ENCODE data around the gene BIK. TPM values are rescaled to one million over a fixed set of nuclear protein-coding genes. Genes with fewer than 3 reads are reported as not detected.
"Not testable (repeated sequence)": the region's sequence is repeated elsewhere in the genome, so short reads cannot be mapped to it uniquely, and the experiment has no call there.

Gene BIK
- total RNA-seq, 1 donor = 0.81 TPM

DNA sequence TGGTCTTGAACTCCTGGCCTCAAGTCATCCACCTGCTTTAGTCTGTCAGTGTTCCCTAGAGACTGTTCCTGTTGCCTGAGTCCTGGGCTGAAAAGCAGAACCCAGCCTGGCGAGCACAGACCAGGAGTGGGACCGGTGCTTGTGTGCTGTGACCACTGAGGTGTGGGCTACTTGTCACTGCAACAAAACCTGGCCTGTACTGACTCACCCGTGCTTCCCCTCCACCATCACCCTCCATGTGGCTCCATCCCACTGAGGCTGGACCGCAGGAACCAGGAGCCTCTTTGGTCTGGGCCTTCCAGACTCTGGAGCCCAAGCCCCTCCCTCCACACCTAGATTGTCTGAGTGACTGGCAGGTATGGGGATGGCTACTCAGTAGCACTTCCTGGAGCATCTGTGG, 24.0 kb downstream of the BIK start:
- DNase-seq (ENCODE audit: low read depth in 2 of 3, low spot score in 2 of 3) = no peak

DNA sequence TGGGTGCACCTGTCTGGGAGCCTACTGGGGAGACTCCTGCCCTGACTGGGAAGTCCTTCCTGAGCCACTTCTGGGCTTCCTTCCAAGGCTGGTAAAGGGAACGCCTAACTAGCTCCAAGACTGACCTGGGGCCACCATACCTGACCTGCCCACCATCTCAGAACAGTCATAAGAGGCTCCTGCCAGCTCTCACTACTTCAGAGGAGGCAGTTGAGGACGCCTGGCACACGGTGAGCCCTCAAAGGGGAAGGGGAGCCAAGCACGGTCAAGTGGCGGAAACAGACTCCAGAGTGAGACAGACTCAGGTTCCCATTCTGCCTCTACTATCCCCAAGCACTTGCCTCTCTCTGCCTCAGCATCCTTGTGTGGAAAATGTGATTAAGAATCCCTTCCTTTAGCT, 25.0 kb downstream of the BIK start:
- DNase-seq (ENCODE audit: low read depth in 2 of 3, low spot score in 2 of 3) = no peak

DNA sequence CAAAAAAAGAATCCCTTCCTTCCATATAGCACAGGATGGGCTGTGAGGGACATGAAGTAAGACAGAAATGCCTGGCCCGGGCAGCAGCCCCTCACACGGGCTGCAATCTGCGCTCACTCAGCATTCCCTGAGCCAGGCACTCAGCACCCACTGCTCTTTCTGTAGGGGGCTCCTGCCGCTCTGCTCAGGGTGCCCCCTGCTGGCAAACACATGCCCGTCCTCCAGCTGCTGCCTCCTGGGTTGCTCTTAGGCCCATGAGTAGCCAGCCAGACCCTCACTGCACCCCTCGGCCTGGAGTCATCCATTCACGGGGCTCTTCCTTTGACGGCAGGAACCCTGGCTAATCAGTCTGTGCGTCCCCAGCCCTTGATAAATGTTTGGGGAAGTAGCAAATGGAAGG, 25.7 kb downstream of the BIK start:
- DNase-seq (ENCODE audit: low read depth in 2 of 3, low spot score in 2 of 3) = peak in 2 of 3 donors; percentile 66 to 68

DNA sequence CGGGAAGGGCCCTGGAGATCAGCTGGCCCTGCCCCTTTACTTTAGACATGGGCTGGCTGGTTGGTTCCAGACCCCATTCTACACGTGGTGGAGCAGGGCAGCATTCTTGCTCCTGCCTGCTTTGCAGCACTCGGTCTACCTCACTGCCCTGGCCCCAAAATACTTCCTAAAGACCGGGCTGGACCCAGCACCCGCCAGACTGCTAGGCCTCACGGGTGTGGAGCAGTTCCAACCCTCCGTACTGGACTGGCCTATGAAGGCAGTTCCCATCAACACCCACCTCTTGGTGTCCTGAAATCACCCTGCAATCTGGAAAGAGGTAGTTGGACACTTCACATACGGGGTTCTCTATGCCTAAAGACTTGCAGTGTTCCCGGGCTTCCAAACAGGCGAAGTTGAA, 26.3 kb downstream of the BIK start:
- no peak for DNase-seq (ENCODE audit: low read depth in 2 of 3, low spot score in 2 of 3)

DNA sequence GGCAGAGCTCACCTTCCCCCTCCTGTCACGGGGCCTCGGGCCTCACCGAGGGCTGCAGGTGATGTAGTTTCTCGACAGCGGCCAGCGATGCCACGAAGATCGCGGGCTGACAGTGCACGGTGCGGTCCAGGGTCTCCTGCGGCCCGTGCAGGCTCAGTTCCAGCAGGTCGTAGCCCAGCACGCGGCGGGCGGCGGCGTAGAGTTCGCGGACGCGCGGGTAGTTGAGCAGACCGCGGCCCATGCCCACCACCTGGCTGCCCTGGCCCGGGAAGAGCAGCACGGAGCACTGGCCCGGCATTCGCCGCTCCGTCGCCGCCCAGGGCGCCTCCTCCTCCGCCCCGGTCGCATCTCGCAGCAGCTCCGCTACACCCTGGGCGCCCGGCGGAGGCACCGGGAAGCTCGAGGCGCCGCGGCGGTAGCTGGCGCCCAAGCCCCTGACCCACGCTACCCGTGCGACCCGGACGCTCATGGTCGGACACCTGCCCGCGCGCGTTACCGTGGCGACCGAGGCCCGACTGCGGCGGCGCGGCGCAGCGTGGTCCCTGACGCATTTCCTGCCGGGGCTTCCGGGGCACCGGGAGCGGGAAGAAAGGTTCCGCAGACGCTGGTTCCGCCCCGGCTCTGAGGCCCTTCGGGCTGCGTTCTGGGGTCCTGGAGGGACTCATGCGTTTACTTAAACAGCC, 32.5 kb downstream of the BIK start, which contains the start of gene MCAT:
Gene MCAT (minus strand): TSS at position 519 of the 683 bp plus-strand sequence. CDS start 50 bp downstream, at position 469.
- peak; percentile 58 to 71 (median 70) for DNase-seq (ENCODE audit: low read depth in 2 of 3, low spot score in 2 of 3)

DNA sequence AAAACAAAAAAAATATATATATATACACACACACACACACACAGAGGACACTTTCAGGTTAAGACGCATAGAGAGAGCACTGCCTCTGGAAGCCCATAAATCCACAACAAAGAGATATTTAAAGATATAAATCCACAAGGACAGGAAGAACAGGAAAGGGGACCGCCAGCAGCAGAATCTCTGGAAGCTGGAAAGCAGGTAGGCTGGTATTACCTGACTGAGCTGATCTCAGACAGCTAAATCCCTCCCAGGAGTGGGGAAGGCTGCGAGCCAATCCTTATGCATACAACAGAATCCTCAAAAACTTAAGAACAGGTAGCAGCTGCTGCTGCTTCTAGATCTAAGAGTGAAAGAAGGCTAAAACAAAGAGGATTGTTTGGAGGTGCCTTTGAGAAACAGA, 34.4 kb downstream of the BIK start:
- DNase-seq (ENCODE audit: low read depth in 2 of 3, low spot score in 2 of 3) = no peak

DNA sequence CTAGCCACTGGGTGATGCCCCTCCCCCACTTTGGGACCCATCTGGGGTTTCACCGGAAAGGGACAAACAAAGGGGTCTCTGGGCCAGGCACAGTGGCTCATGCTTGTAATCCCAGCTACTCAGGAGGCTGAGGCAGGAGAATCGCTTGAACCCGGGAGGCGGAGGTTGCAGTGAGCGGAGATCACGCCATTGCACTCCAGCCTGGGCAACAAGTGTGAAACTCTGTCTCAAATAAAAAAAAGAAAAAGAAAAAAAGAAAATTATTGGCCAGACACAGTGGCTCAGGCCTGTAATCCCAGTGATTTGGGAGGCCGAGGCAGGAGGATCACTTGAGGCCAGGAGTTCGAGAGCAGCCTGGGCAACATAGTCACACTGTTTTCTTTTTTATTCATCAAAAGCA, 34.8 kb downstream of the BIK start:
- DNase-seq (ENCODE audit: low read depth in 2 of 3, low spot score in 2 of 3) = not testable (repeated sequence)

DNA sequence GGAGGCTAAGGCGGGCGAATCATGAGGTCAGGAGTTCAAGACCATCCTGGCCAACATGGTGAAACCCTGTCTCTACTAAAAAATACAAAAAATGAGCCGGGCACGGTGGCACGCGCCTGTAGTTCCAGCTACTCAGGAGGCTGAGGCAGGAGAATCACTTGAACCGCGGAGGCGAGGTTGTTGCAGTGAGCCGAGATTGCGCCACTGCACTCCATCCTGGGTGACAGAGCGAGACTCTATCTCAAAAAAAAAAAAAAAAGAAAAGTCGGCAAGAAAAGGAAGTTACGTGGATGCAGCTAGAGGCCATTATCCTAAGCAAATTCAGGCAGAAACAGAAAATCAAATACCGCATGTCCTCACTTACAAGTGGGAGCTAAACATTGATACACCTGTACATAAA, 35.8 kb downstream of the BIK start:
- DNase-seq (ENCODE audit: low read depth in 2 of 3, low spot score in 2 of 3) = not testable (repeated sequence)

DNA sequence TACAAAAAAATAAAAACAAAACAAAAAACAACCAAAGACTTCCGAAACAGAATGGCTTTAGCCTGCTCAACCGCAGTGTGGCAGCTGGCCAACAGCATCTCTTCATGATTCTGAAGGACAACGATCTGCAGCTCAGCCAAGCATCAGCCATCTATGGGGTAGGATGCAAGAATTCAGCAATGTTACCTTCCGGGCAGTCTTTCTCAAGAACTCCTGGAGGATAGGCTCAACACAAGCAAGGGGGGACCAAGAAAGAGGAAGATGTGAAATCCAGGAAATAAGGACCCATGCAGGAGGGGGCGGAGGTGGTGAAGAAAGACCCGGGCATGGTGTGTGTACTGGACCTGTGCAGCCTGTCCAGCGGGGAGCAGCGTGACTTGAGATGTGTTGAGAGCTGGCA, 37.3 kb downstream of the BIK start:
- DNase-seq (ENCODE audit: low read depth in 2 of 3, low spot score in 2 of 3) = peak in 2 of 3 donors; percentile 57 to 73

DNA sequence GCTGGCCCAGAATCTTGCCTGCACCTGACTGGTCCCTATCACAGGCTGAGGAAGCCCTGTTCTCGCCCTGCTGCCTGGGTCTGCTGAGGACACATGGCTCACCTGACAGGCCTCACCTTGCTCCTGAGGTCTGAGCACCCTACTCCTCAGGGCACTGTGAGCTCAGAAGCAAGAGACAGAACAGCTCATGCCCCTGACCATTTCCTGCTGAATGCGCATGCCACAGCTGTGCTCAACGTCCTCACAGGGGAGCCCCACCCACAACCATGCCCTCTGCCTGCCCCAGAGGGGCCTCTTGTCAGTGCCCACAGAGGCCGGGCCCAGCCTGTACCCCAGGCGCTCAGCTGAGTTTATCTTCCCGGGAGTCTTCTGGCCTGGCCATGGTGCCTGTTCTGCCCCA, 38.0 kb downstream of the BIK start:
- DNase-seq (ENCODE audit: low read depth in 2 of 3, low spot score in 2 of 3) = no peak

DNA sequence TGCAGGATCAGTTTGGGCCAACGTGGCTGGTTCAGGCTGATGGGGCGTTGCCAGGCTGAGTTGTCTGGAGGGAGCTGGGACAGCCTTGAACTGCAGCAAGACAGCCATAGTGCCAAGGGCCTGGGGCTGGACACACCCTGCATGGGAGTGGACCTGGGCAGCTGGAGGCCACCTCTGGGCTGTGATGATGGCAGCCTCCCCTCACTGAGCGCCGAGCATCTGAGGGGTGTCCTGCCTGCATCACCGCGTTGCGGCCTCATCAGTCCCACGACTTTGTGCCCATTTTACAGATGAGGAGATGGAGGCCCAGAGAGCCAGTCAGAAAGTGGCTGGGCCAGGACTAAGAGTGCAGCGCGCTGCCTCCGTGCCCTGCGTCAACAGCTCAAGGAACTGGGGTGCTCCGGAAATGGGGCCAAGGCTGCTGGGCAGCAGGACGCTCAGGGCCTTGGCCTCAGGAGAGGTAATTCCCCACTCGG, 40.2 kb downstream of the BIK start:
- DNase-seq (ENCODE audit: low read depth in 2 of 3, low spot score in 2 of 3) = no peak

DNA sequence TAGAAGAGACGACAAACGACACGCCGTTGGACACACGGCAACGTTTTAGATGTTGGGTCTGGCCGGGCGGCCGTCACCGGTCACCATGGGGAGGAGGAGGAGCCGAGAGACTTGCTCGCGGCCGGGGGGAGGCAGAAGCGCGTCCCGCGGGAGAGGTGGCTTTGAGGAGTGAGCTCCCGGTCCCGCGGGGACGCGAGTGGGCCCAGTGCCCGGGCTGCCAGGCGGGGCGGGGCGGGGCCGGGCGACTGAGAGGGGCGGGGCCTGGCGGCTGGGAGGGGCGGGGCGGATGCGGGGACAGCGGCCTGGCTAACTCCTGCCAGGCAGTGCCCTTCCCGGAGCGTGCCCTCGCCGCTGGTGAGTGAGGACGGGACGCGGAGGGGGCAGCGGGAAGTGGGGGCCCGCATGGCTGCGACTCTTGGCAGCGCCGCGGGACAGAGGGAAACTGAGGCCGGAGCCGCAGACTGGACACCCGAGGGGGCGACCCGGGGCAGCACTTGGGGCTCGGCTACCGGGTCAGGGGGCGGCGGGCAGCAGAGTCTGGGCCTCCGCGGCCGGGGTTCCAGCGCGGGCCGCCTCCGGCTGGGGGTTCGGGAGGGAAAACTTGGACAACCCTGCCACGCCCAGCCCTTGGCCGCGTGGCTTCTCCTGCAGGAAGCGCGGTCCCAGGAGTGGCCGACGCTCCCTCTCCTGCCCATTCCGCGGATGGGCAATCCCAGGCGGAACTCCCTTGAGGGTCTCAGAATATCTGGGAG, 40.9 kb downstream of the BIK start, which contains the start of gene TSPO:
Gene TSPO (plus strand): TSS at position 309 of the 752 bp plus-strand sequence. CDS start 7,680 bp downstream, outside the sequence.
- DNase-seq (ENCODE audit: low read depth in 2 of 3, low spot score in 2 of 3) = no peak

DNA sequence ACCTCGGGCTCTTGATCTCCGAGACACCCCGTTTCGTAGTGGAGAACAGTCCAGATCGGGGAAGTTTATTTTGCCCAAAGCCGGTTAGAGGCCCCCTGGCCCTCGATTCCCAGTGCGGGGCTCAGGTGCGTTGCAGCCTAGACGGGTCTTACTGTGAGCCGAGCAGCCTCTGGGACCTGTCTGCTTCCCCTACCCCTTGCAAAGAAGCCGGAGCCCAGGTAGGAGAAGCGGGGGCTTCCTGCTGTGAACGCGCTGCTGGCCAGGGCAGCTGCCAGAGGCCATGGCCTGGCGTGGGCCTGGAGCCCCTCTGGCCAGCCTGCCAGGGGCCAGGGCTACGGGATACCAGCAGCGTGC, 41.4 kb downstream of the BIK start:
- no peak for DNase-seq (ENCODE audit: low read depth in 2 of 3, low spot score in 2 of 3)

DNA sequence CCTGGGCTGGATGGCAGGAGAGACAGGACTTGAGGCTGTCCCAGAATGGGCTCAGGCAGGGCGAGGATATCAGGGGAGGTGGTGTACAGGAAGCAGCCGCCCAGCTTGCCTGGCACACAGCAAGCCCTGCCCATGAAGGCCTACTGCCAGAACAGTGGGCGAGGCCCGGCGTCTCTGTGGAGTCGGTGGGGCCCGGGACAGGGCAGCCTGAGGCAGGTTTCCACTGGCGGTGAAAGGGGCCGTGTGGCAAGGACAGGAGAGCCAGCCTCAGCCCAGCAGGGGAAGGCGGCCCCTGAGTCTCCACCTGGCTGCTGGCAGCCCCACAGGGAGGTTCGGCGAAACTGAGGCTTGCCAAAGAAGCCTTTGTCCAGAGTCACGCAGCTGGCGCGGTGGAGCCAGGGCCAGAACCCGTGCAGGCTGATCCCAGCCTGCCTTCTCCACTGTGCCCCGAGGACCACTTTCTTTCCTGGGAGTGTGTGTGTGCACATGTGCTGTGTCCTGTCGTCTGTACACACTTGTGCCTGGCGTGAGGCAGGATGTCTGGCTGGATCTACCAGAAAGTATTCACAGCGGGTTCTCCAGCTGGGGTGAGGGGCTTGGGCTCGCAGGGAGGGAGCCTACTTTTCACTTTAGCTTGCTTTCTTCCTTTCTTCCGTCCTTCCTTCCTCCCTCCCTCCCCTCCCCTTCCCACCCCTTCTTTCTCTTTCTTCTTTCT, 42.0 kb downstream of the BIK start:
- DNase-seq (ENCODE audit: low read depth in 2 of 3, low spot score in 2 of 3) = peak in 2 of 3 donors; percentile 54 to 73

DNA sequence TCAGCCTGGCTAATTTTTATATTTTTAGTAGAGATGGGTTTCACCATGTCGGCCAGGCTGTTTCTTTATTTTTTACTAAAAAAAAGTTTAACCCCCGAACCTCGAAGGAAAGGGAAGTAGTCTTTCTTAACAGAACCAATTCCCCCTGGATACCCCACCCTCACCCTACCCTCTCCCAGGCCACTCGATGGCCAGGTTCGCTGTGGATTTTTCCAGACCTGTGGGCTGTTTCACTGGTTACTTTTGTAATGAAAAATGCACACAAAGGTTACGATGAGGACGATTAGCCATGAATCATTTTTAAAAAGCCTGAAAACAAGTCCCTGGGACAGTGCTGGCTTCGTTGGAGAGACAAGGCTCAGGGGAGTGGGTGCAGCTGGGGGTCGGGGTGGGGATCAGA, 43.3 kb downstream of the BIK start:
- DNase-seq (ENCODE audit: low read depth in 2 of 3, low spot score in 2 of 3) = no peak

DNA sequence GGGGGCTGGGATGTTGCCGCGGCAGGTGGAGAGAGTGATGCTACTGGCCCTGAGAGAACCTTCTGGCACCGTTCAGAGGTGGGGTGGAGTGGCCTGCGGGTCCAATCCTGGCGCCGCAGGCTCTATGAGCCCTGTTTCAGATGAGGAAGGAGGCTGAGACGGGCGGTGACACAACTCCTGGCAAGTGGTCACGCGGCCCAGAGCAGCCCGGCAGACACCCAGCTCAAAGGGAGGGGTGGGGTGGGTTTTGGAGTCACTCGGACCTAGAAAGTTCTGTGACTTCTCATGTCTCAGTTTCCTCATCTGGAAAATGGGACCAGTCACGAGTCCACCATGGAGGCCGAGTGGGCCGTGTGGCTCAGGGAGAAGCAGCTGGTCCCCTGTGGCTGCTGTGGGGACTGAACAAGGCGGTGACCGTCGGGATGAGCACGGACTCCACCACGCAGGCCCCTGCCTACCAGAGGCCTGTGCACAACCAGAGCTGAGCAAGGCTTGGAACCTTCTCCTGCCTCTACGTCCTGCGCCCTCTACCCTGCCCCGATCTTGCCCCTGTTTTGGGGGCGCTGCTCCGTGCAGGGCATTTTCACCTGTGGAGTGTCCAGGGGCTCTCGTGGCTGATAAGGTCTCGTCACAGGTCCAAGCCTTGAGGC, 44.5 kb downstream of the BIK start:
- DNase-seq (ENCODE audit: low read depth in 2 of 3, low spot score in 2 of 3) = no peak

DNA sequence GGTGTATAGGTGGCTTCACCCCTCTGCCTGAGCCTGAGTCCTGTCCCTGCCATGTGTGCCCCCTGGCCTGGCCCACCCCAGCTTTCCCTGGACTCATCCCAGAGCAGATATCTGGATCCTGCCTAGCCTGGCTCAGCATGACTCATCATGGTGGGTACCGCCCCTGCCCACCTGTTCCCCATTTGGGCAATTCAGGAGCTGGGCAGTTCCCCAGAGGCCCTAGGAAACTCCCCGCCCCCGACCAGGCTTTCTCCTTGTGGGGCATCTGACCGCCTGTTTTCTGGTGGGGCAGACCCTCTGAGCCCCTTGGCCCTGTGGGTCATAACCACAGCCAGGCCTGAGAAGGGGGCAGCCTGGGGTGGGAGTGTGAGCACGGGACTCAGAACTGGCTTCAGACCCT, 45.2 kb downstream of the BIK start:
- no peak for DNase-seq (ENCODE audit: low read depth in 2 of 3, low spot score in 2 of 3)

DNA sequence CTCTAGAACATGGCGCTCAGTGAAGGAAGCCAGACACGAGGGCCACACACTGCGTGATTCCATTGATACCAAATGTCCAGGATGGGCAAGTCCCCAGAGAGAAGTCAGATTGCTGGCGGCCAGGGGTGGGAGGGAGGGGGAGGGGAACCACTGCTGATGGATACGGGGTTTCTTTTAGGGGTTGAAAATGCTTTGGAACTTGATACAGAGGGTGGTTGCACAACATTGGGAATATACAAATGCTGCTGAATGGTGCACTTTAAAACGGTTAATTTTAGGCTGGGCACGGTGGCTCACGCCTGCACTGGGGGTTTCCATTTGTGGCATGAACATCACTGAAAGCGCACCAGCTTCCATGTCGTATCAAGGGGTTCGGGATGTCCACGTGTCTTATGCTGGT, 45.9 kb downstream of the BIK start:
- DNase-seq (ENCODE audit: low read depth in 2 of 3, low spot score in 2 of 3) = no peak

DNA sequence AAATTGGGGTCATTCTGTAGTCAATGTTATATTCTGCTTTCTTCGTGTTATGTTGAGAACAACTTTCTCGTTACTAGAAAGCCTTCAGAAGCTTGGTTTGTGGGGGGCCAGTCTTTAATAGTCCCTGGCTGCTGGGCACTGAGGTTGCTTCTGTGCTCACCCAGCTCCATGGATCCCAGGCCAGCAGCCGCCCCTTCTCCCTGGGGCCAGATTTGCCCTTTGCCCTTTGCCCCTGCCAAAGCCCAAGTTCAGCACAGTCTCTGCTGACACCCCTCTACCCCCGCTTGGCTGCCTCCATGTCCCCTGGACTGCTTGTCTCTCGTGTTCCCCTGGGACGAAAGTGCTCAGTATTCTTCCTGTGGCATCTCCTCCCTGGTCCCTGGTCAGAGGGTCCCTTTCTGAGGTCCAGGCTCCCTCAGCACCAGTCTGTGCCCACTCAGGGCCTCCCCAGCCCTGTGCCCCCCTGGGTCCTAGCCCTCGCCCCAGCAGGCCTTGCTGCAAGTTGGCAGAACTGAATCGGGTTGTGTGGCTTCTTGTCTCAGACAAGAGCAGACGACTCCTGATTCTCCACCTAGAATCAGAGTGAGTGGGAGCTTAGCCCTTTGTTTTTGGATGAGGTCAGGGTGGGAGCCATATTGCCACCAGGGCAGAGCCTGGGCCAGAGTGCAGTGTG, 47.5 kb downstream of the BIK start:
- no peak for DNase-seq (ENCODE audit: low read depth in 2 of 3, low spot score in 2 of 3)

DNA sequence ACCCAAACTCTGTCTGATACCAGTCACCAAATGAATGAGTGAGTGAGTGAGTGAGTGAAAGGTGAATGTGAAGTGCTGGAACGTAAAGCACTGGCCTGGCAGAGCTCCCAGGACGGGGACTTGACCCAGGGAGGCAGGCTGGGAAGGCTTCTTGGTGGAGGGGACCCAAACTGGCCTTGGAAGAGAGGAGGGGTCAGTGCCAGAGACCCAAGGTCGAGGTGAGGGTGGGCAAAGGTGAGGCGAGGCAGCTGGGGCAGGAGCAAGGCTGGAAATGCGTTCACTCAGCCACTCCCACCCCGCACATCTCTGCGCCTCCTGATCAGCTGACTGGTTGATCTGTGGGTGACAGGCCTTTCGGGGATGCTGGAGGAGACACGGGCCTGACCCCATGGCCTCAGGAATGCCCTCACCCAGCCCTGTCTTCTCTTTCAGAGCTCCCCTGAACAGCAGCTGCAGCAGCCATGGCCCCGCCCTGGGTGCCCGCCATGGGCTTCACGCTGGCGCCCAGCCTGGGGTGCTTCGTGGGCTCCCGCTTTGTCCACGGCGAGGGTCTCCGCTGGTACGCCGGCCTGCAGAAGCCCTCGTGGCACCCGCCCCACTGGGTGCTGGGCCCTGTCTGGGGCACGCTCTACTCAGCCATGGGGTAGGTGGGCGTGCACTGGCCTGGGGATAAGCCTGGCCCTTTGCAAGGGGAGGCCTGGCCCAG, 48.4 kb downstream of the BIK start:
- DNase-seq (ENCODE audit: low read depth in 2 of 3, low spot score in 2 of 3) = no peak

All from hematopoietic multipotent progenitor cell (in vitro differentiated cells).